NOMO-1 treated with dmso at 0.1 percent for 144 hours (cell line): ENCODE results near the gene FAAP20.
A peak's percentile ranks its signal among the peaks of the same experiment; 100 is the strongest.

Experiments used
- DNase-seq: peaks from one replicate; lab custom pipeline; 2025; ENCODE audit not compliant: unreplicated experiment; lab: John Stamatoyannopoulos, UW

Gene FAAP20

DNA sequence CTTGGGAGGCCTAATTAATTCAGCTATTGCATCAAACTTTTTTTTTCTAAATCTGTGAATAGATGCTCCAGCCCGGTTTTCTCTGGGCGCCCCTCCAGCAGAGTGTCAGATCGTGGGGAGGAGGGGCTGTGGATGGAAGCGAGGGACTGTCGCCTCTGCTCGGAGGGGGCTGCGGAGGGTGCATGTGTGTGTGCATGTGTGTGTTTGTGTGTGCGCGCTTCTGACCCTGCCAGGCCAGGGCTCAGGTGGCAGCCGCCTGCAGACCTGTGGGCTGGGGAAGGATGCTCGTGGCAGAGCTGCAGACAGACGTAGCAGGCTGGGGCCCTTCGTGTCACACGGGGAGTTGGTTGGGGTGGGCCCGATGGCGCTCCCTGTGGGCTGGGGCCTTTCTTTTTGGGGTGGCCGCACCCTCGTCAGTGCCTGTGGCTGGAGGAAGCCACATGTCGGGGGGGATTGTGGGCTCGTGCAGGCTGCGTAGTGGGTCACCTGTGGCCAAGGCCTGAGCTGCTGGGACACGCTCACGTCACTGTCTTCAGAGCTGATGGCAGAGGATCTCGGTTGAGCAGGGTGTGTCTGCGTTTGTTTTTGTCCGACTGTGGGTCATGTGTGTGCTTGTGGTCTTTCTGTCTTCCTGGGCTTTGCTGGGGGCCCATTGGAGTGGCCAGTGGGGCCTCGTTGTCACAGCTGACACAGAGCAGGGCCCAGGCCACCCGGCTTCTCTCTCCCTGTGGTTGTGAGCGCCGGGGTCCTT is 36.4 kb upstream of the FAAP20 start:
- DNase-seq, result no peak

DNA sequence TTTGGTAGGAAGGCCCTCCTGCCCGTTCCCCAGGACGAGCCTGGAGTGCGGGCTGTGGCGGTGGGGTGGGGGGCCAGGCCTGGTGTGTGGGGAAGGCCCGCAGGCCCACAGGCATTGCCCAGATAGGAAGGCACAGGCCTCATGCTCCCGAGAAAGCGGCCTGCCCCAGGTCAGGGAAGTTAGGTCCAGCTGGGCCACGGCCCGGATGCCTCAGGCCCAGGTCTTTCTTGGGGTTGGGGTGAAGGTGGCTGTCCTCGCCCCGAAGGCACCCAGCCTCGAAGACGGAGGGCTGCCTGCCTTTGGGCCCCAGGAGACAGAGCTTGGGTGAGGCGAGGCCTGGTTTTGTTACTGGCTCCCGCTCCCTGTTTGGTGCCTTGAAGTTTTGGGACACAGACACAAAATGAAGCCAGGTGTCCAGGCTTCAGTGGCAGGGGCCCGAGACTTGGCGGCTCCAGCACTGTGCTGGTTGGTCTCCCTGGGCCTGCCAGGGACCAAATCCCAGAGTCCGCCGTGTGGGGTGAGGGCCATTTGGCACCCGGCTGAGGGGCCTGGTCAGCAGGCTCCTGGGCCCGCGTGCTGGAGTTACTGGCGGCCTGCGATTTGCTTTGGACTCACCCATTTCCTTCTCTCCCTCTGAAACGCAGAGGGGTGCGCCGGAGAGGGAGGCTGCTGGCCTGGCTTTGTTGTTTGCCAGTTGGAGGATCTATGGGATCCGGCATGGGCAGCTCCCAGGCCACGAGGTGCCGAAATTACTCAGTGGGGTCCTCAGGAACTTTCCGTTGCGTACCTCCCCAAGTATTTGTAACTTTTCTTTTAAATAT is 35.5 kb upstream of the FAAP20 start:
- DNase-seq, result no peak

GRCh38 chr1:2229037-2229864 is 34.7 kb upstream of the FAAP20 start:
- peak; percentile 39 for DNase-seq

GRCh38 chr1:2228694-2229036 is 34.1 kb upstream of the FAAP20 start:
- DNase-seq, result no peak

DNA sequence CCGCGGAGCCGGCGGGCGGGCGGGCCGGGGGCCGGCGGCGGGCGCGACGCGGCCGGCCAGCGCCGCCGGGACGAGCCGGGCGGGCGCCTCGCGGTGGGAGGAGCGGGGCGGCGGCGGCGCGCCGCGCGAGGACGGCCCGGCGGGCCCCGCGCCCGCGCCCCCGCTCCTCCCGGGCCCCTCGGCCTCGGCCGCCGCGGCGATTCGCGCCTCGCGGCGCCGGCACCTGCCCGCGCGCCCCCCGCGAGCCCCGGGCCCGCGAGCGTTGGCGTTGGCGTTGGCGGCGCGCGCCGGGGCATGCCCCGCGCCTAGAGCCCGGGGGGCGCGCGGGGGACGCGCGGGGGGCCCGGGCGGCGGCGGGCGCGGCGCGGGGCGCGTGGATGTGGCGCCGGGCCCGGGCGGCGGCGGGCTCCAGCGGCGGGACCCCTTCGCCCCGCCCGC is 33.6 kb upstream of the FAAP20 start, which contains the start of gene SKI:
Gene SKI, plus strand, starts transcription at position 163 of the 438 bp plus-strand sequence. CDS start 448 bp downstream, outside the sequence.
- DNase-seq, result no peak

DNA sequence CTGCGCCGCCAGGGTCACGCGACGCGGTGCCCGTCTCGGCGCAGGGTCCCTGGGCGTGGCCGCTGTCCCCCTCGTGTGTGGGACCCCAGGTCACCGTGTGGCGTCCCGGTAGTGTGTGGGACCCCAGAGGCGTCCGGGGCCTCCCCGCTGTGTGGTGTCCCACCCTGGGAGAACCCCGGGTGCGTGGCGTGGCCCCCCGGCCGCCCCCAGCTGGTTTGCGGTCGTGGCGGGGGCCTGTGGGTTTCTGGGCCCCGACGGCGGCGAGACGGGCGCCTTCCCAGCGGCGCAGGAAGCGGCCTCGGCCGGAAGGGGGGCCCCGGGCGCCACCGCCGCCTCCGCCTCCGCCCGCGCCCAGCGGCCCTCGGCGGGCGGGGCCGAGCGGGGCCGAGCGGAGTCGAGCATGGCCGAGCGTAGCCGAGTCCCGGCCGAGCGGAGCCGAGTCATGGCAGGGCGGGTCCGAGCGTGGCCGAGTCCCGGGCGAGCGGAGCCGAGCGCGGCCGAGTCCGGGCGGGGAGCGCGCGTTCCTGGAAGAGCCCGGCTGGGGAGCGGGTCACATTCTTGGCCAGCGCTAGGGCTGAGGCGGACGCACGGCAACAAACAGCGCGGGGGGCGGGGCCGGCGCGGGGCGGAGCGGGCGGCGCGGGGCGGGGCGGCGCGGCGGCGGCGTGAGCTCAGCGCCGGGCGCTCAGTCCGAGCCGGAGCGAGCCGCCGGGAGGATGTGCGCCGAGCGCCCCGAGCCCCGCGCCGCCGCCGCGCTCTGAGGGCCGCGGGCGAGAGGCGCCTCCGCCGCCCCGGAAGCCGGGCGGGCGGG is 33.0 kb upstream of the FAAP20 start:
- DNase-seq, result peak; percentile 97

DNA sequence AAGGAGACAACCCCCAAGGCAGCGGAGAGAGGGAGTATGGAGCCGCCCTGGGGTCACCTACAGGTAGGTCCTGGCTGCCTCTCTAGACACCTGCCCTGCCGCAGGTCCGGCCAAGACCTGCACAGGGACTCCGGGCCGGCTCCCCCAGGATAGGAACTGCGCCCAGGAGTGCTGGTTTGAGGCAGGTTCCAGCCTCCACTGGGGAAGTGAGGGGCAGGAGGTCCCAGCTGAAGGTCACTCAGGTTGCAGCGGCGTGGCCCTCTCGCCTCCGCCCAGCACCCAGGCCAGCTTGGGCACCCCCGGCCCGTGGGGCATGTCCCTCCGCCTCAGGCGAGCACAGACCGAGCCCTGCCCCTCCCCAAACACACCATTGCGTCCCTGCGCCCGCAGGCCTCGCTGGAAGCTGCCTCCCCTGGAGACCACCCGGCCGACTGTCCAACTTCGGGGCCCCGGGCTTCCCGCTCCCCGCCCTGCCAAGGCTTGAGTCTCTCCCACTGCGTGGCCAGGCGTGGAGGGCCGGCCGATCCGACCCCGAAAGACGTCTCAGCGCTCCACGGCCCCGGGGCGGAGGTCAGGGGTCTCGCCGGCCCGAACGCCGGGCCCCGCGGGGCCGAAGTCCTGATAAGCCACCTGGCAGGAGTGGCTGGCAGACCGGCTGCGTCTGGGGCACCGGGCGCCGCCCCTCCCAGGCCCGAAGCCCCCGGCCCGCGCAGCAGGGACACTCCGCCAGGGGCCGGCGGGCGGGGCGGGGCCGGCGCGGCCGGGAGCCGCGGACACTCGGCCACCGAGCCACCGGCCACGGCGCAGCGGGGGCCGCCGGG is 32.2 kb upstream of the FAAP20 start:
- no peak for DNase-seq

GRCh38 chr1:2224631-2225428 is 30.3 kb upstream of the FAAP20 start:
- no peak for DNase-seq

- DNase-seq, result no peak
Measured at GRCh38 chr1:2224170-2224584, 29.6 kb upstream of the FAAP20 start.

- DNase-seq, result no peak
Measured at GRCh38 chr1:2221271-2221670, 26.7 kb upstream of the FAAP20 start.

- DNase-seq, result no peak
Measured at GRCh38 chr1:2216767-2217058, 22.1 kb upstream of the FAAP20 start.

GRCh38 chr1:2215909-2216766 is 21.6 kb upstream of the FAAP20 start:
- no peak for DNase-seq

DNA sequence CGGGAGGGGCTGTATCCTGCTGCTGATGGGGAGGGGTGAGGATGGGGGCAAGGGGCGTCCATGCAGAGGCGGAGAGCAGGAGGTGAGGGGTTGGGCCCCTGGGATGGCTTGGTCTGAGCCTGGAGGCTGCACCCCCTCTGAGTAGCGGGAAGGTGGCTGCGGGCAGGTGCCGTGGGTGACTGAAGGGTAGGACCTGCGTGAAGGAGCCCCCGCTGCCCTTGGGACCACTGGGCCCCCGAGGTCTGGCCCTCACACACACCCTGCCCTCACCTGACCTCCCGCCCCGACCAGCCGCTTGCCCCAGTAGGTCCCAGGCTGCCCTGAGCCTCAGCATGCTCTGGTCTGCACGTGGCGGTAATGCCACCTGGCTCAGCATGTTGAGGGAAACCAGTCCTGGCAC is 20.8 kb upstream of the FAAP20 start:
- no peak for DNase-seq

- no peak for DNase-seq
Measured at GRCh38 chr1:2214541-2215241, 20.1 kb upstream of the FAAP20 start.

- DNase-seq, result no peak
Measured at GRCh38 chr1:2213576-2214505, 19.3 kb upstream of the FAAP20 start.
